Karpas-422 (cell line): ENCODE measurements around the gene MNAT1. TPM values are rescaled to one million over a fixed set of nuclear protein-coding genes. Genes with fewer than 3 reads are reported as not detected.

Experiments used
- DNase-seq: peaks from one replicate; pipeline ENCODE4 v3.0.0-alpha.2; 2015
- H2AFZ ChIP-seq: fragments of 200-600 bp; sonication (generic); 2 replicates; pipeline ENCODE4 v1.6.1; 2014; ENCODE audit warnings: antibody characterized with exemption, low read length, mixed read lengths
- H3K27ac ChIP-seq: fragments of 200-600 bp; sonication (generic); 2 replicates; pipeline ENCODE4 v1.5.1; 2014; ENCODE audit warnings: mild to moderate bottlenecking, low read length, moderate library complexity
- H3K27me3 ChIP-seq: fragments of 200-600 bp; sonication (generic); 2 replicates; pipeline ENCODE4 v1.6.1; 2014; ENCODE audit warnings: low read length, mixed read lengths
- H3K36me3 ChIP-seq: fragments of 200-600 bp; sonication (generic); 2 replicates; pipeline ENCODE4 v1.6.1; 2014; ENCODE audit warnings: low read length, mixed read lengths; ENCODE audit not compliant: insufficient read depth
- H3K4me1 ChIP-seq: fragments of 200-600 bp; sonication (generic); 2 replicates; pipeline ENCODE4 v1.6.1; 2014; ENCODE audit warnings: mild to moderate bottlenecking, low read length, mixed read lengths
- H3K4me2 ChIP-seq: fragments of 200-600 bp; sonication (generic); 2 replicates; pipeline ENCODE4 v1.6.1; 2014; ENCODE audit warnings: low read length, low read depth, mild to moderate bottlenecking; ENCODE audit not compliant: poor library complexity, severe bottlenecking
- H3K4me3 ChIP-seq: fragments of 200-600 bp; sonication (generic); 2 replicates; pipeline ENCODE4 v1.5.1; 2014; ENCODE audit warnings: mild to moderate bottlenecking, antibody characterized with exemption, low read length, mixed read lengths
- H3K79me2 ChIP-seq: fragments of 200-600 bp; sonication (generic); 2 replicates; pipeline ENCODE4 v1.6.1; 2014; ENCODE audit warnings: mild to moderate bottlenecking, low read length, mixed read lengths
- H3K9ac ChIP-seq: fragments of 200-600 bp; sonication (generic); 2 replicates; pipeline ENCODE4 v1.6.0; 2014; ENCODE audit warnings: low read length
- H3K9me2 ChIP-seq: fragments of 200-600 bp; sonication (generic), shearing (Covaris generic); replicated peaks from 2 replicates; pipeline ENCODE4 v1.6.0; 2014; ENCODE audit warnings: mild to moderate bottlenecking, low read length, moderate library complexity; ENCODE audit not compliant: insufficient read depth
- H3K9me3 ChIP-seq: fragments of 300-700, 200-600 bp; sonication (generic); 2 replicates; pipeline ENCODE4 v1.6.1; 2014; ENCODE audit warnings: low read length, mixed read lengths
- H4K20me1 ChIP-seq: fragments of 200-600 bp; sonication (generic); 2 replicates; pipeline ENCODE4 v1.6.1; 2014; ENCODE audit warnings: mild to moderate bottlenecking, antibody characterized with exemption, low read length, low read depth; ENCODE audit not compliant: insufficient read depth
- total RNA-seq: library from RNA; depleted of rRNA; stranded (reverse); fragments of >200 nt; shearing (Covaris generic); gene quantifications from 2 replicates; pipeline ENCODE4 v1.2.3, GENCODE V29; 2014; ENCODE audit warnings: low replicate concordance

The MNAT1 gene
- total RNA-seq, 1 experiment from 2014 or later = 230 TPM

- H3K4me3 ChIP-seq = no peak overlapping the region
- H3K4me2 ChIP-seq = no peak overlapping the region
- H3K9ac ChIP-seq = no peak overlapping the region
- H3K36me3 ChIP-seq = no peaks in the 10 kb centered on the region
- H2AFZ ChIP-seq = no peak overlapping the region
- no peaks in the 10 kb centered on the region for H3K9me3 ChIP-seq
- no peak for DNase-seq
- H3K27me3 ChIP-seq = no peaks in the 10 kb centered on the region
- peaks cover 14% of the 10 kb centered on the region for H3K4me1 ChIP-seq
- no peak overlapping the region for H3K27ac ChIP-seq
- peaks cover 88% of the 10 kb centered on the region for H3K79me2 ChIP-seq
- H3K9me2 ChIP-seq = no peaks in the 10 kb centered on the region
- H4K20me1 ChIP-seq = no peaks in the 10 kb centered on the region
Measured at GRCh38 chr14:60925286-60925685, 190.7 kb downstream of the MNAT1 start.

- H3K4me1 ChIP-seq = peaks cover 21% of the 10 kb centered on the region
- no peak overlapping the region for H3K4me3 ChIP-seq
- DNase-seq = no peak
- H2AFZ ChIP-seq = no peak overlapping the region
- no peaks in the 10 kb centered on the region for H3K9me2 ChIP-seq
- H3K4me2 ChIP-seq = no peak overlapping the region
- H3K27me3 ChIP-seq = no peaks in the 10 kb centered on the region
- H4K20me1 ChIP-seq = no peaks in the 10 kb centered on the region
- H3K27ac ChIP-seq = no peak overlapping the region
- no peaks in the 10 kb centered on the region for H3K36me3 ChIP-seq
- peaks cover 88% of the 10 kb centered on the region for H3K79me2 ChIP-seq
- no peaks in the 10 kb centered on the region for H3K9me3 ChIP-seq
- no peak overlapping the region for H3K9ac ChIP-seq
Measured at GRCh38 chr14:60926002-60926401, 191.4 kb downstream of the MNAT1 start.

DNA sequence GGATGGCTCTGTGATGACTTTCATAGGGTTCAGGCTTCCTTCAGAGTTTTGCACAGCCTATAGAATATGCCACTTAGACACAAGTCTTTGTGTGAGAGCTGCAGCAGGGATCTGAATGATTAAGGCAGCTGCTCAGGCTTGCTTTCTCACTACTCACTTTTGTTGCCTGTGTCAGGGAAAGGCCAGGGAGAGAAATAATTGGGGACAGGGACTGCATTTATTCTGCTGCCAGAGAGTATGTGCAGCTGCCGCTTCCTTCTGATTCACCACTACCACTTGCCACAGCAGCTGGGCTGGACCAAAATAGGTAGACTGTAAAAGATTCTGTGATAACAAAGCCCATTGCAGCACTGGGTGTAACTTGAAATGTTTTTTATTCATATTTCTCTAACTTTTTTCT is 196.7 kb downstream of the MNAT1 start:
- no peak for DNase-seq
- Histone ChIP-seq H4K20me1 (no peaks in the 10 kb centered on the region), H3K36me3 (peaks cover 9% of the 10 kb centered on the region), H2AFZ (no peak overlapping the region), H3K27ac (peak overlapping the region; percentile 48), H3K4me3 (no peak overlapping the region), H3K9ac (no peak overlapping the region), H3K4me2 (no peak overlapping the region), H3K27me3 (no peaks in the 10 kb centered on the region), H3K79me2 (peaks cover 90% of the 10 kb centered on the region), H3K9me2 (no peaks in the 10 kb centered on the region), H3K4me1 (peaks cover 22% of the 10 kb centered on the region), H3K9me3 (peaks cover 5% of the 10 kb centered on the region; the same call in 1 of the 2 replicates)

GRCh38 chr14:60933920-60934655 is 199.5 kb downstream of the MNAT1 start:
- Histone ChIP-seq H3K4me3 (no peak overlapping the region), H2AFZ (no peak overlapping the region), H3K4me2 (no peak overlapping the region), H3K9ac (no peak overlapping the region), H3K36me3 (peaks cover 9% of the 10 kb centered on the region), H3K9me3 (peaks cover 5% of the 10 kb centered on the region; the same call in 1 of the 2 replicates), H3K79me2 (peaks cover 69% of the 10 kb centered on the region), H3K9me2 (no peaks in the 10 kb centered on the region), H3K4me1 (peaks cover 22% of the 10 kb centered on the region), H3K27ac (no peak overlapping the region), H4K20me1 (no peaks in the 10 kb centered on the region), H3K27me3 (no peaks in the 10 kb centered on the region)
- DNase-seq = no peak

DNA sequence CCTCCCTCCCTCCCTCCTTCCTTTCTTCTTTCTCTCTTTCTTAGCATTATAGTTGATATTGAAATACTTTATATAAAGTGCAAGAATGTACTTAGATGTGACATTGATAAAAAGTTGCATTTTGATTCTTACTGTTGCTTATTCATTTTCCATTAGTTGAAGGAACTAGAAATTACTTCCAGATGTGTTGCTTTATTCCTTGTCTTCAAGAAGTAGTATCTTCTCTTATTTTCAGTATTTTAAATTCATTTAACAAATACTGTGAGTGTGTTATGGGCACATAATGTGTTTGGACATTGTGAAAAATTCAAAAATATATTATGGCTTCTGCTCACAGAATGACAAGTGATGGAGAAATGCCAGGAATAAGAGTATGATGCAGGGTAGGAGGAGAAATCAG is 200.8 kb downstream of the MNAT1 start:
- H3K79me2 ChIP-seq = peaks cover 67% of the 10 kb centered on the region
- no peak overlapping the region for H3K4me2 ChIP-seq

DNA sequence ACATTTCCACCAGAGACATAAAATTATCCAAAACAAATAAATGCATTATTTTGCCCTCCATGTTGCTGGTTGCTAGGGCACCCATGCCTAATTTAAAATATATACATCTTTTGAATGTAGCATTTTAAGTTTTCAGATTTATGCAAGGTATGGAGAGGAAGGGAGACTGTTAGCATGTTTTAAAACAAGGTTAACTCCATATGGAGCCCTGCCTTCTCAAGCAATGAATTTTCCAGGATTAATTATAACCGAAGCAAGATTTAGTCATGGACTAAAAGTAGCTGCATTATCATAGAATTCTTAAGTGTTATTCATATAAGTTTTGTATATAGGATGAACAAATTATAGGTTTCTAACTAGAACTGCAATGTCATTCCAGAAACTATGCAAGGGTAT is 209.1 kb downstream of the MNAT1 start:
- H3K4me2 ChIP-seq = no peak overlapping the region
- H3K9ac ChIP-seq = no peak overlapping the region
- no peak overlapping the region for H3K27ac ChIP-seq
- H3K9me2 ChIP-seq = no peaks in the 10 kb centered on the region
- no peaks in the 10 kb centered on the region for H3K27me3 ChIP-seq
- H2AFZ ChIP-seq = no peak overlapping the region
- 0 out of 2 replicates have a peak, but pooled peaks cover 5% of the 10 kb centered on the region for H3K36me3 ChIP-seq
- no peaks in the 10 kb centered on the region for H4K20me1 ChIP-seq
- no peak for DNase-seq
- H3K4me1 ChIP-seq = no peaks in the 10 kb centered on the region
- H3K79me2 ChIP-seq = peaks cover 59% of the 10 kb centered on the region
- H3K4me3 ChIP-seq = no peak overlapping the region
- no peaks in the 10 kb centered on the region for H3K9me3 ChIP-seq

More for the DNA sequence above, 200.8 kb downstream of the MNAT1 start:
- H3K27ac ChIP-seq = no peak overlapping the region
- peaks cover 5% of the 10 kb centered on the region; the same call in 1 of the 2 replicates for H3K9me3 ChIP-seq
- peaks cover 9% of the 10 kb centered on the region for H3K36me3 ChIP-seq
- no peaks in the 10 kb centered on the region for H3K9me2 ChIP-seq
- no peak for DNase-seq
- peaks cover 14% of the 10 kb centered on the region for H3K4me1 ChIP-seq
- no peak overlapping the region for H3K4me3 ChIP-seq
- H3K9ac ChIP-seq = no peak overlapping the region
- H4K20me1 ChIP-seq = no peaks in the 10 kb centered on the region
- no peak overlapping the region for H2AFZ ChIP-seq
- H3K27me3 ChIP-seq = no peaks in the 10 kb centered on the region

DNA sequence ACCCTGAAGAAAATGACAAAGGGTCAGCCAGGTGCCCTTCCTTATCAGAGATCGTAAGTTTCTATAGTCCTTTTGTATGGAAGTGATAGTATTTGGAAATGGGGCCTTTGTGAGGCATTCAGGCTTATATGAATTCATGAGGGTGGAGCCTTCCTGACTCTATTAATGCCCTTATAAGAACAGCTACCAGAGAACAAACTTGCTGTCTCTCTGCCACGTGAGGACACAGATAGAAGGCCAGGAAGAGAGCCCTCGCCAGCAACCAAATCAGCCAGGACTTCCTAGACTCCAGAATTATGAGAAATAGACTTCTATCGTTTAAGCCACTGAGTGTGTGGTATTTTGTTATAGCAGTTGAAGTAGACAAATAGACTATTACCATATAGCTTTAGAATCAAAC is 209.6 kb downstream of the MNAT1 start:
- H3K4me2 ChIP-seq = no peak overlapping the region
- no peaks in the 10 kb centered on the region for H3K9me2 ChIP-seq
- H2AFZ ChIP-seq = no peak overlapping the region
- no peak for DNase-seq
- no peaks in the 10 kb centered on the region for H3K4me1 ChIP-seq
- H3K9ac ChIP-seq = no peak overlapping the region
- no peaks in the 10 kb centered on the region for H3K27me3 ChIP-seq
- no peak overlapping the region for H3K4me3 ChIP-seq
- peaks cover 57% of the 10 kb centered on the region for H3K79me2 ChIP-seq
- 0 out of 2 replicates have a peak, but pooled peaks cover 5% of the 10 kb centered on the region for H3K36me3 ChIP-seq
- H4K20me1 ChIP-seq = no peaks in the 10 kb centered on the region
- H3K9me3 ChIP-seq = no peaks in the 10 kb centered on the region
- H3K27ac ChIP-seq = 0 out of 2 replicates have a peak overlapping the region, but pooled peaks have one; percentile 3

- Histone ChIP-seq H2AFZ (no peak overlapping the region), H3K9ac (no peak overlapping the region), H3K27ac (no peak overlapping the region), H4K20me1 (no peaks in the 10 kb centered on the region), H3K4me2 (no peak overlapping the region), H3K9me2 (no peaks in the 10 kb centered on the region), H3K4me1 (no peaks in the 10 kb centered on the region), H3K27me3 (no peaks in the 10 kb centered on the region), H3K4me3 (no peak overlapping the region), H3K9me3 (no peaks in the 10 kb centered on the region), H3K36me3 (0 out of 2 replicates have a peak, but pooled peaks cover 5% of the 10 kb centered on the region), H3K79me2 (peaks cover 59% of the 10 kb centered on the region)
- no peak for DNase-seq
Measured at GRCh38 chr14:60945984-60946383, 211.4 kb downstream of the MNAT1 start.
